GM23248 (cell line): ENCODE measurements around the gene KIF18B.

Experiments used
- EZH2 ChIP-seq: fragments of 200-600 bp; sonication (generic); IDR thresholded peaks from 2 replicates; pipeline ENCODE4 v1.6.1; 2018; ENCODE audit warnings: antibody characterized with exemption, mild to moderate bottlenecking; ENCODE audit not compliant: insufficient read depth, poor library complexity, severe bottlenecking
- EZH2phosphoT487 ChIP-seq: fragments of 200-600 bp; sonication (generic); IDR thresholded peaks from 2 replicates; pipeline ENCODE4 v1.6.1; 2018; ENCODE audit warnings: antibody characterized with exemption, moderate library complexity, mild to moderate bottlenecking, low read depth; ENCODE audit not compliant: insufficient read depth

- TF ChIP-seq EZH2 (no peak), EZH2phosphoT487 (no peak)
Observed at GRCh38 chr17:44909681-44910144, 37.9 kb downstream of the KIF18B start.
